22Rv1 (cell line): ENCODE results near the gene SPATA4.

Experiments used
- ZFX ChIP-seq: fragments of 450-650 bp; IDR thresholded peaks from 2 replicates; pipeline ENCODE4 v1.6.1; 2017; ENCODE audit warnings: antibody characterized with exemption, borderline replicate concordance
- TF ChIP-seq, protein P1 (sequence below): fragments of 450-650 bp; IDR thresholded peaks from 2 replicates; pipeline ENCODE4 v1.5.1; 2017; ENCODE audit warnings: mild to moderate bottlenecking

DNA sequence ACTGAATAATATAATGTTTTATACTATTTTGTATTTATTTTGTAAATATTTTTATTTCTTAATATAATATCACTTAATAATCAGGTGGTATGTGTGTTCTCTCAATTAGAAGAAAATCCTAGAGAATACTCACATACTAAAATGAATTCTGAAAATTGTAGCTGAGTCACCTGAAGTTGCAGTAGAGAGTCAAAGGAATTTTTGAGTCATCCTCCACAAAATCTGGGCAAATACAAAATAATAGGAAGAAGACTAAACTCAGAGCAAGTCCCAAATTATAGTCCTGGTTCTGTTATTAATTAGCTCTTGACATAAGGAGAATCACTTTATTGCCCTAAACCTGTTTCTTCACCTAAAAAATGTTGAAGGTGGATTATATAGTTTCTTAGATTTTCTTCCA lies 57.8 kb downstream of the SPATA4 start:
- TF ChIP-seq, protein P1, sequence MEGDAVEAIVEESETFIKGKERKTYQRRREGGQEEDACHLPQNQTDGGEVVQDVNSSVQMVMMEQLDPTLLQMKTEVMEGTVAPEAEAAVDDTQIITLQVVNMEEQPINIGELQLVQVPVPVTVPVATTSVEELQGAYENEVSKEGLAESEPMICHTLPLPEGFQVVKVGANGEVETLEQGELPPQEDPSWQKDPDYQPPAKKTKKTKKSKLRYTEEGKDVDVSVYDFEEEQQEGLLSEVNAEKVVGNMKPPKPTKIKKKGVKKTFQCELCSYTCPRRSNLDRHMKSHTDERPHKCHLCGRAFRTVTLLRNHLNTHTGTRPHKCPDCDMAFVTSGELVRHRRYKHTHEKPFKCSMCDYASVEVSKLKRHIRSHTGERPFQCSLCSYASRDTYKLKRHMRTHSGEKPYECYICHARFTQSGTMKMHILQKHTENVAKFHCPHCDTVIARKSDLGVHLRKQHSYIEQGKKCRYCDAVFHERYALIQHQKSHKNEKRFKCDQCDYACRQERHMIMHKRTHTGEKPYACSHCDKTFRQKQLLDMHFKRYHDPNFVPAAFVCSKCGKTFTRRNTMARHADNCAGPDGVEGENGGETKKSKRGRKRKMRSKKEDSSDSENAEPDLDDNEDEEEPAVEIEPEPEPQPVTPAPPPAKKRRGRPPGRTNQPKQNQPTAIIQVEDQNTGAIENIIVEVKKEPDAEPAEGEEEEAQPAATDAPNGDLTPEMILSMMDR = no peak
- no peak for TF ChIP-seq ZFX
